Activated CD4-positive, CD25-positive, alpha-beta regulatory T cell treated with anti-CD3 and anti-CD28 coated beads, Interleukin-2, amount 50 U/mL, for 72 hours (primary cell): ENCODE measurements around the gene MPRIP.
"Not testable (repeated sequence)": the region's sequence is repeated elsewhere in the genome, so short reads cannot be mapped to it uniquely, and the experiment has no call there.

Experiments used
- DNase-seq: peaks from one replicate; pipeline ENCODE4 v3.0.0; 2021

Gene MPRIP

DNA sequence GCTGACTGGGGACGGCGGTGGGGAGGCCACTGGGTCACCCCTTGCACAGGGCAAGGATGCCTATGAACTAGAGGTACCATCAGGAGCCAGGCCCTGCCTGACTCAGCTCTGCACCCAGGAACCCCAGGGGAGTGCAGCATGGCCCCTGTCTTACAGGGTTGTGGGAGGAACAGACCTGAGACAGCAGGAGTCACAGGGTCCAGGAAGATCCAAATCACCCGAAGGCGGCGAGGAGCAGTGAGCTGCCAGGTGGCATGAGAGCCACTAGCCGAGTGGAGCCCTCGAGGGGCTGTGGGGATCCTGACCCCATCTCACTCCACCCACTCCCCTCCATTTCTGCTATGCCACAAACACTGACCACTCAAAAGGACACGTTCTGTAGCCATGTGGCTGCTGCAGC lies 133.1 kb downstream of the MPRIP start:
- DNase-seq, result no peak

DNA sequence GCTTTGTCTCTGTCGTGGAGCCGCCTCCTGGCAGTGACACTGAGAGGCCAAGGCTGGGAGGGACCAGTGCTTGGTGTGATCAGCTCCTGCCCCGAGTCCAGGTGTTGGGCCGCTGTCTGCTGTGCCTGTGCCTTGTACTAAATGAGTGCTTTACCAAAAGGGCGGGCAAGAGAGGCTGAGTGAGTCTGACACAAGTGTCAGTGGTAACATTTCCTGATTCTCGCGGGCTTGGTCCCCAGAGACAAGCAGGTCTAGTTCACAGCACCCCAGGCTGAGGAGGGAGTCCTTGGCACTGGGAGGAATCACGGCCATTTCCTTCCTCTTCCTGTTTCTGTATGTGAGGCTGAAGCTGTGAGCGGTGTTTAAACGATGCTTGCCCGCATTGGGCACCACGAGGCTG lies 133.7 kb downstream of the MPRIP start:
- DNase-seq, result no peak

DNA sequence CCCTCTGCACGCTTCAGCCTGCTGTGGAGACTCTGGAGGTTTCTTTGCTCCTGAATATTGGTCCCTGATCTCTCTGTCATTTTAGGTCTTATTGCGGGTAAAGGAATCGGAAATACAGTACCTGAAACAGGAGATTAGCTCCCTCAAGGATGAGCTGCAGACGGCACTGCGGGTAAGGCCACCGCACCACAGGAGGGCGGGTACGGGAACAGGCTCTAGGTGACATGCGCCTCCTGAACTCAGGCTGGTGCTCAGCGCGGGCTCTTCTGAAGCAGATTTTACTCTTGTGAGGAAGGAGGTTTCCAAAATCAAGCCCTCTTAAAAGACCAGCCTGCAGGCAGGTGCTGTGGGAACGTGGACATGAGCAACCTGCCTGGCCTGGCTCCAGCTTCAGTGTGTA lies 134.1 kb downstream of the MPRIP start:
- no peak for DNase-seq

DNA sequence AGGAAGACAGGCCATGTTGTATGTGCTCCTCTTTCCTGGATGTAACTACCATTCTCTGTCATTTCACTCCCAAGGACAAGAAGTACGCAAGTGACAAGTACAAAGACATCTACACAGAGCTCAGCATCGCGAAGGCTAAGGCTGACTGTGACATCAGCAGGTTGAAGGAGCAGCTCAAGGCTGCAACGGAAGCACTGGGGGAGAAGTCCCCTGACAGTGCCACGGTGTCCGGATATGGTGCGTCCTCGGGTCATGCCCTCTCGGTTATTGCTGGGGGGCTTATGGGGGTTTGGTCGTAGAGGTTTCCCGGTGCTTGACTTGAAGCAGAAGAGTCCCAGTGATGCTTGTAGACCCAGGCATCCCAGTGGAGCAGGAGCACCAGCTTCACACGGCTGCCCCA lies 134.9 kb downstream of the MPRIP start:
- DNase-seq, result no peak

DNA sequence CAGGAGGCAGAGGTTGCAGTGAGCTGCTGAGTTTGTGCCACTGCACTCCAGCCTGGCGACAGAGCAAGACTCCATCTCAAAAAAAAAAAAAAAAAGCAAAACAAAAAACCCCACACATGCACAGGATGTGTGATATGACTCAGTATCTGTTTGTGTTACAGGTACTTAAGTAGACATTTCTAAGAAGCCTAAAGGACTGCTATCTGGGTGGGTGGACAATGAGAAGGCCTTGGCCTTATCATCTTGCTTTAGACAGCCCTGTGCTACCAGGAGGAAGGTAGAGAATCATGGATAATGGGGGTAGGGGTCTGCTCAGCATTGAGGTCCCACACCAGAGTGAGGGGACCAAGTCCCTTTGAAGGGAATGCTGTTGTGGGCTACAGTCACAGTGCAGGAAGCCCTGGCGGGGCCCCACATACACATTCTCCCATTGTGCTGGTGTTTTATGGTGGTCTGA lies 137.1 kb downstream of the MPRIP start:
- no peak for DNase-seq

DNA sequence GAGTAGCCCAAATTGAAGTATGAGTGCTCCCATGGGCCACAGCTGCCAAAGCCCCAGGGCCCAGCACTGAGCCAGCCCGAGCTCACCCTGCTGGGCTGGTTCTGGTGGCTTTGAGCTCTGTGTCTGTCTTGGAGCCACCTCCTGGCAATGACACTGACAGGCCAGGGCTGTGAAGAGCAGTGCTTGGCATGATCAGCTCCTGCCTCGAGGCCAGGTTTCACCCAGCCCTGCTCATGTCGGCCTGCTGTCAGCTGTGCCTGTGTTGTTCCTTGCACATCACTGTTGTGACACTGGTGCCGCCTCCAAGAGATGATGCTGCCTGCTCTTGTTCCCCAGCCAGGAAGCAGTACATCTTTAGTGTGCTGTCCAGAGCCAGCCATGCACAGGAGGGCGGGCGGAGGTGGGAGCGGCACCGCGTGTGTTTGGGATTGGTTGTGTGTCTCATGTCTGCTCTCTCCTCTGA lies 137.9 kb downstream of the MPRIP start:
- no peak for DNase-seq

DNA sequence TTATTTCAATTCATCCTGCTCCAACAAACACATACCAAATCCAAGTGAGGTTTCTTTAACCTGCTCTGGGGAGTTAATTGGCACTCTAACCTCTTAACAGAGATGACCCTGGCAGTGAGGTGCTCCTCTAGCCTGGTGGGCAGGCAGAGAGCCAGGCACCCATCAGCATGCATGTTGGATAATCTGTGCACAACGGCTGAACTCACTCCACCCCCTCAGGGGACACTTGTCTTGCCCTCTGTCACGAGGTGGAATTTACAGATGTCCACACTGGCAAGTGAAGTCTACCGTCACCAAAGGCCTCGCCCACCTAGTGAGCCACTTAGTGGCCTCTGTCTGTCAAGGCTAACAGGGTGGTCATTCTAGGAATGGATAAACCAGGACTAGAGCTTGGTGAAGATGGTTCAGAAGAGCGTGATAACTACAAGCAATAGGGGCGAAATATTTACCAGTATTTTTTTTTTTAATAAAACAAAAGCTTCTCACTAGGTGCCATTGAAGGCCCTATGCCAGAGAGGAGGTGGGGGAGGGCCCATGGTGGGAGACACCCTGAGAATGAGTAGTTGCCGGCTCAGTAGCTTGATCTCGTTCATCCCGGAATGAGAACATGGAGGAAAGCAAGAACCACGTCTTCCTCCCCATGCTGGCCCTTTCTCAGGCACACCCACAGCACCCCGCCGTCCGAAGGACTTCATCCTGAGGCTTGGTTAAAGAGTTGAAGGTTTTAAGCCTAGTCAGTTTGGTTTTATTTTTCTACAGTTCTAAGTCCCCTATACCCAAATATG lies 138.7 kb downstream of the MPRIP start:
- no peak for DNase-seq

DNA sequence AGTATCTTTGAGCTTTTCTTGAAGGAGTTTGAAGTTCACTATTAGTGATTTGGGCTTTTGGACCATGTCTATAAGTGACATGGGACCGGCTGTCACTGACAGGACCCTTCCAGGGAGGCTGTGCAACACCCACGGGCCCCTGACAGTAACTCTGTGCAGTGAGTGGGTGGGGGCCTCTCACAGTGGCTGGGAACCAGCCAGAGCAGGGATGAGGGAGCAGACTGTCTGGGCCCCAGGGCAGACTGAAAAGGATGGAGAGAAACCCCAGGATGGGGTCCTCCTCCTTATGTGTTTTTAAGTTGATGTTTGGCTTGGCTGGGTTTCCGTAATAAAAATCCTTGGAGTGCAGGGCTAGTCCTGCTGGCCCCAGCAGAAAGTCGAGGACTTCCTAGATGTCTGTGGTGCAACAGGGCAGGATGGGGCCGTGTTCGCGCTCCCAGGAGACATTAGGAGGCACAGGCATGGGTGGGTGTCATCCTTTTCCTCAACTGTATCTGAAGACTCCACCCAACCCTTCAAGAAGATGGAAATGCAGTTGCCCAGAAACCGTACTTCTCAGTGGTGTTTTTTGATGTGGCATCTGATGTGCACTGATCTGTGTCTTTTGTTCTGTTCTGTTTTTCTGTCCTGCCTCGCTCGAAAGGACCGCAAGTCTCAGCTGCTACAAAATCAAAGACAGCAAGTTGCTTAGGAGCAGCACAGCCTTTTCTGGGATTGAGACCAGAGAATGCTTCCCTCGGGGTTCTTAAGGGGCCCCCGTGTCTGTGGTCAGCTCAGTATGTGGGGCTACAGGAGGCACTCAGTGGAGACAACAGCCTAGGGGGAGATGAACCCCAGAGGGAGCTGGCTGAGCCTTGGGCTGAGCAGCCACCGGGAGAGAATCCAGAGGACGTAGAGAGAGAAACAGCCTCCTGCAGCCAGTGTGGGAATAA lies 139.7 kb downstream of the MPRIP start:
- no peak for DNase-seq

DNA sequence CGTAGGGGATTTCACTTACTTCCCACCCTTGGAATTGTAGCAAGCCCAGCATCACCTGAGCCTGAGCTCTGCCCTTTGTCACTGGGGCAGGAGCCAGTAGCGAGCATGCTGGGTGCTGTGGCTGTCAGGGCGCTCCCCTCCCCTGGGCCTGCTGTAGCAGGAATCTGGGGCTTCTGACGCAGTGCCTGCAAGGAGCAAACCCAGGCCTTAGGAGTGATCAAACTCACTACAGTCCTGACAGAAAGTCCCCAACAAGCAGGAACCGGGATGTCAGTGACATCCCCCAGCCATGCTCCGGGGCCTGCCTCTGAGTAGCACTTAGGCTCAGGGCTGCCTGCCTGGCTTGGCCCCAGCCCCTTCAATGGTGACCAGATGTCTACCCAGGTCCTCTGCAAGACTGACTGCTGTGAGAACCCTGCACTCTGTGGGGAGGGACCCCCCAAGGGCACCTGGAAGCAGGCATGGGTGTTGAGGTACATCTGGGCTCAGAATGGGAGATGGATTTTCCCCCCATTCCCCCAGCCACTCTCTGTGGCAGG lies 140.4 kb downstream of the MPRIP start:
- no peak for DNase-seq

DNA sequence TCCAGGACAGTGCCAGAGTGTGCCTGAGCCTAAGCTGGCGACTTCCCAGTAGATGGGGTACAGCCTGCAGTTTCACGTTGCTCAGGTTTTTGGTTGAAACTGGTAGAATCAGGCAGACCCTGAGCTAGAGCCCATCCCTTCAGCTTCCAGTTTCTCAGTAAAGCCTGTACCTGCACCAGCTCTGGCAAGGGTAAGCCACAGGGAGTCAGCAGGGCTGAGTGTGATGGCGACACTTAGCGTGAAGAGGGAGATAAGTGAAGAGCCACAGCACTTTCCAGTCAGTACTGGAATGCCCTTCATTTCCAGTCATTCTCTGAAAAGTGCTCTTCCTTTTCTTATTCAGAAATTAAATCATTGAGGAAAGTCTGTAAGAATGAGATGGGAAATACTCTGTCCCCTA lies 141.5 kb downstream of the MPRIP start:
- DNase-seq, result no peak

DNA sequence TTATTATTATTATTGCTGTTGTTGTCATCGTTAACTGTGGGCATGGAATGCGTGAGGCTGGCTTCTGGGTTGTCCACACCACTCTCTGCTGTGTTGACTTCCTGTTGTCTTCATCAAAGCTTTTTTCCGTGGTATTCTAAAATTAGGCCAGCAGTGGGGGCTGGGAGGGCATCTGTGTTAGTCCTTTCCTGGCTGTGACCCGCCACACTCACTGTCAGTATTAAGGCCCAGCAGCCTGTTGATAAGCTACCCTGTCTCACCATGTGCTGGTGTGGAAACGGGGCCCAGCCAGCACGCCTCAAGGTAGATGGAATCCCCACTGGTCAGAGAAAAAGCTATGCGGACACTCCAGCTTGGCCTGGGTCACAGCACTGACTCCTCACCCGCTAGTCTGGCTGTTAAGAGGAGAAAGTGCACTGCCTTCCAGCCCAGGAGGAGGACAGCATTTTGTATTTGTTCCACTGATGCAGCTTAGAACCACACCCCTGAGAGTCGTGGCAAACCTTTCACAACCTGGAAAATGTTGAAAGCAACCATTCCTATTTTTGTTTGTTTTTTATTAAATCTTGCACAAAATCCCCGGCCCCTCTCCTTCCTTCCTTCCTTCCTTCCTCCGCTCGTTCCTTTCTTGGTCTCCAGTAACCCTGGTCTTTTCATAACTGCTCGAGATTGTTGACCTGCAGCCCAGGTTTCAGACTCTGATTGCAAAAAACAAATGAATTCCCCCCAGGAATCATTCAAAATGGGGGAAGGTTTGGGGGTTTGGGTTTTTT lies 142.9 kb downstream of the MPRIP start:
- not testable (repeated sequence) for DNase-seq

DNA sequence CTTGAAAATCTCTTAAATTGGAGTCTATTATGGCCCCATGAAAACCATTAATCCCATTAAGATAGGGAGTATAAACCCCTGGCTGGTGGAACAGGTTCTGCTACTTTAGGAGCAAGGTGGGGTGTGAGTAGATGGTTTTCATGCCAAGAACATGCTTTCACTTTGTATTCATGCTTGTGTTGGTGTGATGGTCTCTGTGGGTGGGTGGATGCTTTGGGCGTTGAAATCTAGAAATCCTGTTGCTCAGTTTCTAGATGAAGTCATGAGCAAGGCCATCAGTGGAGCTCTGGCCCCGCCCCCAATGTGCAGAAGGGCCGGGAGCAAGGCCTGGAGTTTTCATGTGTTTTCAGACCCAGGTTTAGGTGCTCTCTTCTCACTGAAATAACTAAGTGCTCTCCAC lies 143.8 kb downstream of the MPRIP start:
- no peak for DNase-seq

DNA sequence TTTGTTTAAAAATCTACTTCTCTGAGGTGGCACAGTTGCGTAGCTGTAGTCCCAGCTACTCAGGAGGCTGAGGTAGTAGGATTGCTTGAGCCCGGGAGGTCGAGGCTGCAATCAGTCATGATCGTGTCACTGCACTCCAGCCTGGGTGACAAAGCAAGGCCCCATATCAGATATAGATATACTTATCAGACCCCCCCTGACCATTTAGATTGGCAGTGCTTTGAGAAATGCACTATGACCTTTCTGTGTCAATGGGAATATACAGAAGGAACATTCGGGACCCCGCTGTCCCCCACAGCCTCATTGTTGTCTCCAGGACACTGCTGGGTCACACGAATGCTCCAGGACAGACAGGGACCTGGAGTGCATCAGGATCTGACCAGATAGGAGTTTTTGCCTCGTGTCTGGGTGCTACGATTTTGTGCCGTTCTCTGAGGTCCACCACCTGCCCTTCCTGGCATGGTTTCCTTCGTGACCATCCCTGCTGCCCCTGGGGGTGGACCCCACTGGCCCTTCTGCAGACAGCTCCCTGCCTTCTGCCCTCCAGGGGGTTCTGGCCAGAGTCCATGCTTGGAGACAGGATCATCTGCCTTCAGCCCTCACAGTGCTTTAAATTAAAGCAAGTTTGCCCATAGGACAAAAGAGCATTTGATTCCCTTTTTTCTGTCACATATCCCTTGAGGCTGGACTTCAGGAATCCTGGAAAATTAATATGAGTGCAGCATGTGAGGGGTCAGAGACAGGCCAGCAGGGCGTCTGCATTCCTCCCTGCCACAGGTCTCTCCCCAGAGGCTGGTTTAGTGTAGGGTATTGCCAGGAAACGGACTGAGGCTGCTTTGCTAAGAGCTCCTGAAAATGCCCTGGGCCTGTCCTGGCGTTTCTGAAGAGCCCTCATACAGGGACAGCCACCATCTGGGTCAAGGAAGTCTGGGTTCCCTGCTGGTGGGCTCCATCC lies 144.6 kb downstream of the MPRIP start:
- no peak for DNase-seq

DNA sequence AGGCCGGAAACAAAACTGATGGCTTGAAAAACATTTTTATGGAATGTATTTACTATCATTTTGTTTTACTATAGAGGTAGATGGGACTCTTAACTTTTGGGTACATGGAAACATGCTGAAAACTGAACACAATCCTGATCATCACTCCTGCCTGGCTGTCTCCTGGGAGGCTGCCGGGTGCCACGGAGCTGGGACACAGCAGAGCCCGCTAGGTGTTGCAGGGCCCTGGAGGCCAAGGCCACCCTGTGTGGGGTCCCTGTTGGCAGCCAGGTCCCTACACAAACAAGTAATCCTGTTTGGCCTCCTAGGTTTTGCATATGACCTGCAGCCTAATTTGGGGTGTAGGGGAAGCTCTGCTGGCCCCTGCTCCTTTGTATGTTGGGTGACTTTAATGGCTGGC lies 146.3 kb downstream of the MPRIP start:
- no peak for DNase-seq

DNA sequence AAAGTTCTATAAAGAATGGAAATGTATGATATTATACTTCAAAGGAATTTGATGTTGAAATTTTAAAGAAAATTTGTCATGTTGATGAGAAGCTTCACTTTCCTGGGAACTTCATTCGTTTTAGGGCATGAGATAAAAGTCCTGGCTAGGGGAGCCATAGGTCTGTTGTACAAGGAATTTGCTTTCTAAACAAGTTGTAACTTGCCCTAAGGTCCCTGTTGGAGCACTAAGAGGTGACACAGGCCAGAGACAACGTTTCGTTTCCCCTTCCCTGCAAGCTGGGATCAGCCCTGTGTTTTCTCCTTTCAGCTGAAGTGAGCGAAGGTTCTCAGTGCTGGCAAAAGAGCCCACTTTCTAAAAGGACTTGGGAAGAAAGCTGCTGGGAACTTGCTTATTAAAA lies 147.3 kb downstream of the MPRIP start:
- no peak for DNase-seq

DNA sequence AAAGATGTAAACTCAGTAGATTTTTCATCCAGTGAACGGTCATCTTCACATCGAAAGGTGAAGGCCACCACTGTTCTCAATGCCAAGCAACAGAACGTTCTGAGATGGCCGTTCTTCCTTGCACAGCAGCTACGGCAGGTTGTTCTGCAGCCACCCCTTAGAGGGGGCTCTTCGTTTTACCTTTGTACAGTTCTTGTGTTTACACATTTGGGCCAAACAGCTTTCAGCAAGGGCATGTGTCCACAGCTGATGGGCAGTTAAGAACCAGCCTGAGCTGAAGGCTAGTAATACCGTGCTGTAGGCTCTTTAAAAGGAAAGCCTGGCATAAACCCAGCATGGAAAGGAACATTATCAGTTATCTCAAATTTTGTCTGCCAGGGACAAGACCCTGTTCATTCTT lies 147.9 kb downstream of the MPRIP start:
- no peak for DNase-seq

DNA sequence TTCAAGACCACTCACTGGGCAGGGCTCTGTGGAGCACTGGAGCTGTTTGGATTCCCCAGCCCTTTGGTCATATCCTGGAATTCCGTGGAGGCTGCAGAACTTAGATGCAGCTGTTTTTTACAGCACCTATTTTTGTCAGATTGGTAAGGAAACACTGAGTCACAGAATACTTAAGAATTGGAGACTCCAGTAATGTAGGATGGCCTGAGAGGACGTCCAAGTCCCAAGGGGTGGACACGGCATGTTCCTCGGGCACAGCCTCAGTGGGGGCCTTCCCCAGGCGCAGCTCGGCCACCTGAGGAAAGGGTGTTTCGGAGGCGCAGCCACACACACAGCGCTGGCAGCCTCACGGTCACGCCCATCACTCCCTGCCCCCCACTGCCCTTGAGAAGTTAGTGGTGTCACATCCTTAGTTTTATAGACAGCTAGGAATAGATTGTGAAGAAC lies 149.1 kb downstream of the MPRIP start:
- DNase-seq, result no peak

DNA sequence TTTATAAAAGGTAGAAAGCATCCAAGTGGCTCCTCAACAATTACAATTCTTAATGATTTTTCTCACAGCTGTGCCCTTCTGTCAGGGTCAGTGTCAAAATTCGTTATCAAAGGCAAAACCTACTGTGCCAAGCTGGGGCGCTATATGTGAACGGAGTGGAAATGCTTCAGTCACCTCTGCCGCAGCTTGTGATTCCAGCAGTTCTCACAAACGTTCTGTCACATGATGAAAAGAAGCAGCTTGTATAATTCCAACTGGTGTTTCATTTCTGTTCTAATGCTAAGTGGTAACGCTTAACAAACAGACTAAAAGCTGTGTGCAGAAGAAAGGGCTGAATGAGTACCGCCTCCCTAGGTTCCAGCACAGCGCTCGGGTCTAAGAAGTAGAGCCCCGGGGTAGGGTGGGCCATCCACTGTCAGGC lies 149.7 kb downstream of the MPRIP start:
- DNase-seq, result no peak

DNA sequence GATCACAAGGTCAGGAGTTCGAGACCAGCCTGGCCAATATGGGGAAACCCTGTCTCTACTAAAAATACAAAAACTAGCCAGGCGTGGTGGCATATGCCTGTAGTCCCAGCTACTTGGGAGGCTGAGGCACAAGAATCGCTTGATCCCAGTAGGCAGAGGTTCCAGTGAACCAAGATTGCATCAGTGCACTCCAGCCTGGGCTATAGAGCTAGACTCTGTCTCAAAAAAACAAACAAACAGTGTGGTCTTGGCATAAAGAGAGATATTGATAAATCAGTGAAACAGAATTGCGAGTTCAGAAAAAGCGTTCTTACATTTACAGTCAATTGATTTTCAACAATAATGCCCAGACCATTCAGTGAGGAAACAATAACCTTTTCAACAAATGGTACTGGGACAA lies 153.2 kb downstream of the MPRIP start:
- DNase-seq, result not testable (repeated sequence)

DNA sequence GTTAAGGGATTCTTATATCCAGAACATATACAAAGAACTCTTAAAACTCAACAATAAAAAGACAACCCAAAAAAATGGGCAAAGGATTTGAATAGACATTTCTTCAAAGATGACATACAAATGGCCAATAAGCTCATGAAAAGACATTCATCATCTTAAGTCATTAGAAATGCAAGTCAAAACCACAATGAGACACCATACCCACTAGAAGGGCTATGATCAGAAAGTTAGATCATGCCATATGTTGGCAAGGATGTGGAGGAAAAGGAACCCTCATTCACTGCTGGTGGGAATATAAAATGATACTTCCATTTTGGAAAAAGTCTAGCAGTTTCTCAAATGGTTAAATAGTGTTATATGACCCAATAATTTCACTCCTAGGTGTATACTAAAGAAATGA lies 154.5 kb downstream of the MPRIP start:
- no peak for DNase-seq

DNA sequence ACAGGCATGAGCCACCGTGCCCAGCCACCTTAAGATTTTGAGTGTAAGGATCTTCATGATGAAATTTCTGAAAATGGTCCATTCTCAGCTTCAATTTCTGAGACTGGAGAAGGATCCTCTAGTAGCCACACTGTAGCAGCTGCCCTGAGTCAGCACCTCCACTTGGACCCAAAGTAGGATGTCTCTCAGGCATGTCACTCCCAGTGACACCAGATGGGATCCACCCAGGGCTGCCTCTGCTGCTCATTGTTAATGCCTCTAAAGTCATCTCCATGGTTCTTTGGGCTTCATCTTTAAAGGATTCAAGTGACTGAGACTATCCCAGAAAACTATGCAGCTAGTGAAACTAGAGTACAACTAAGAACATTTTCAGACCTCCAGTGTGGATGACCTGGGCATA lies 156.0 kb downstream of the MPRIP start:
- DNase-seq, result no peak

DNA sequence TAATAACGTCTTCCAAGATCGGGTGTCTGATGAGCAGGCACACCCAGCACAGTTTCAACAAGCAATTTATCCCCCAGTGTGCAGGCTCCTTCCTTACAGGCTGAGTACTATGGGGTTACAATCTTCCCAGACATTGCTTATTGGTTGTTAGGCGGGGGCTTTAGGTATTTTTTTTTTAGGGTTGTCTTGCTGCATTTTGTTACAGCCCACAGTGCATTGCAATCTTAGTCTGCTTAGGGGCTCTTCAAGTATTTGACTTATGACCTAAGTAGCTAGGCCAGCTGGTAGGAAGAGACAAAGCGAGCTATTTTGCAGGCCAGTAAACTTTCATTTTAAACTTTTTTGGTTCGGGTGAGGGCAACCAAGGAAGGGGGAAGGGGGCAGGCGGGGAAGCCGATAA lies 158.1 kb downstream of the MPRIP start:
- DNase-seq, result no peak
